ENCODE results near the gene RELCH. TPM values are rescaled to one million over a fixed set of nuclear protein-coding genes. Genes with fewer than 3 reads are reported as not detected.
"Not testable (repeated sequence)": the region's sequence is repeated elsewhere in the genome, so short reads cannot be mapped to it uniquely, and the experiment has no call there.

Gene RELCH
- 14.8 and 21.2 TPM in 2 replicates for total RNA-seq

DNA sequence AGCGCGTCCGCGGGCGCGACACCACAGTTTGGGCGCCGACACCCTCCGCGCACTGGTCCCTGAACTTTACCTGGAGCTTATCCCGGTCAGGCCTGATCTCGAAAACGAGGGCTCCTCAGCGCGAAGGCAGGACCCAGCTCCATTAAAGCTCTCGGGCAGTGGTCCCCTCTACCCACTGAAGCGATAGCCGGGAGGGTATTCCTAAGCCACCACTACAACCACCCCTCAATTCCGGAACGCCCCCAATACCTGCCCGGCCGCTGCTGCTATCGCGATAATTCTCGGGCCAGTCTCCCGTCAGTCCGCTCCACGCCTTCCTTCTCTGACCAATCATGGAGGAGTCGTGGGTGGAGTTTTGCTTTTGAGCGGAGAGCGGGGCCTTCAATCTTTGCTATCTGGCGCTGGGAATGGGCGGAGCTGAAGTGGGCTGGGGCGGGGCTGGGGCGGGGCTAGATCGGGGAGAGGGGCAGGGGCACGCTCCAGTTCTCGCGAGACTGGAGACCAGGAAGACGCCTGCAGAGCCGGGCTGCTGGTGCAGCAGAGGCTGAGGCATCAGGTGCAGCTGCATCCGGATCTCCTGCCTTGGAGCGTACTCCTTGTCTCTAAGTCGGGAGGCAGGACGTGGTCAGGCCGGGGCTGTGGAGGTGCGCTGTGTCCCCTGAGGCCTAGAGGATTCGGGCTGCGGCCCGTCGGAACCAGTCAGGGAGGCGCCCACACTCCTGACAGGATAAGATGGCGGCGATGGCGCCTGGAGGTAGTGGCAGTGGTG is at the start of gene RELCH, which contains the start of gene PIGN:
TSS of gene RELCH (plus strand) at position 482 of the 769 bp plus-strand sequence. CDS start at position 733, 251 bp downstream.
TSS of gene PIGN (minus strand) at position 283 of the 769 bp plus-strand sequence. CDS start 25,703 bp downstream, outside the sequence.
- DNase-seq (ENCODE audit: low read depth in 2 of 2): peak; percentile 98 to 99

DNA sequence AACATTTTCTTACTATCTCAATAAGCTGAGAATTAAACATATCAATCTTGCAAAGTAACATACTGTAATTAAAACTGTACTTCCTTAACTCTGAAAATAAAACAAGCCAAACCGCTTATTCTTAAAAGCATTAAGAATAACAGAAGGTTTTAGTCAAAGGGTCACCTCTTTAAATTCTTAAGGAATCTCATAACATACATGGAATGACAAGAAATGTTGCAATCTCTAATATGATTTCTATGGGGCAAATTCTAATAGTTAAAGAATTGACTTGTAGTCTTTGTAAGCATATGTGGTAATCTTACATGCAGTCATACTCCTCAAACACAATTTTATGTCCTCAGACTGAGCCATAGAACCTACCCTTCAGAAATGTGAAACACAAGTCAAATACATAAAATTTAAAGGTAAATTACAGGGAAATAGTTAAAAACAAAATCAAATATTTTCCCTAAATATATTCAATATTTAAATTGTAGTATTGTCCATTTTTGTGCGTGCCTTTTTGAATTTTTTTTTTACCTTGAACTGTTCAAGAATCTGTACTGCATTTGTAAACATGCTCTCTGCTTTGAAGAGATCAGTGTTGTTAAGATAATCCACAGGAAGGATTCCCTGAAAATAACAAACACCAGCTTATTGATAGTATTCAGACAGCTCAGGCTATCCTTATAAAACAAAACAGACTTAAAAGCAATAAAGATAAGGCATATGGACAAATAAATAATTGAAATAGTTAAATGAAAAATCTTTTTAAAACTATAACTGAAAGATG is 48.4 kb upstream of the RELCH start:
- DNase-seq (ENCODE audit: low read depth in 2 of 2): no peak

- no peak for DNase-seq (ENCODE audit: low read depth in 2 of 2)
Measured at GRCh38 chr18:62140259-62140658, 46.8 kb upstream of the RELCH start.

DNA sequence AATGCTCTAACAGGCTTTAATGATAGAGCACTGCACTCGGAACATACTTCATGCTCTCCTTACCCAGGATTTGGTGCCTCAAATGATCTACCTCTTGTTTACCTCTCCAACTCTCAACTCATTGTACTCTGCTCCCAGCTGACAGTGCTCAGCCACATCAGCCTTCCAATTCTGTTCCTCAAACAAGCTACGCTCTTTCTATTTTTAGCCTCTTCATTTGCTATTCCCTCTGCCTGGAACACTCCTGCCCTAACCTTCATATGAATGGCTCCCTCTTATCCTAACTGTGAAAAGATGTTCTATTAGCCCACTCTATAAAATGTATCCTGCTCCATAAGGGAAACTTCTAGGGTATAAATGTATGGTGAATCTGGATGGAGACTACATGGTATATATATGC is 42.7 kb upstream of the RELCH start:
- no peak for DNase-seq (ENCODE audit: low read depth in 2 of 2)

- DNase-seq (ENCODE audit: low read depth in 2 of 2): no peak
Measured at GRCh38 chr18:62151068-62151771, 35.8 kb upstream of the RELCH start.

GRCh38 chr18:62152844-62153243 is 34.2 kb upstream of the RELCH start:
- DNase-seq (ENCODE audit: low read depth in 2 of 2): no peak

- DNase-seq (ENCODE audit: low read depth in 2 of 2): no peak
Measured at GRCh38 chr18:62157843-62158242, 29.2 kb upstream of the RELCH start.

DNA sequence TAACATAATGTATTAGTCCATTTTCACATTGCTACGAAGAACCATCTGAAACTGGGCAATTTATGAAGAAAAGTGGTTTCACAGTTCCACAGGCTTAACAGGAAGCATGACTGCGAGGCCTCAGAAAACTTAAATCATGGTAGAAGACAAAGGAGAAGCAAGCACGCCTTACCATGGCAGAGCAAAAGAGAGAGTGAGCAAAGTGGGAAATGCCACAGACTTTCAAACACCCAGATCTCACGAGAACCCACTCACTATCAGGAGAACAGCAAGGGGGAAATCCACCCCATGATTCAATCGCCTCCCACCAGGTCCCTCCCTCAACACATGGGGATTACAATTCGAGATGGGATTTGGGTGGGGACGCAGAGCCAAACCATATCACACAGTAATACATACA is 22.7 kb upstream of the RELCH start:
- DNase-seq (ENCODE audit: low read depth in 2 of 2): no peak

GRCh38 chr18:62164855-62165487 is 22.1 kb upstream of the RELCH start:
- no peak for DNase-seq (ENCODE audit: low read depth in 2 of 2)

- no peak for DNase-seq (ENCODE audit: low read depth in 2 of 2)
Measured at GRCh38 chr18:62165583-62165982, 21.5 kb upstream of the RELCH start.

GRCh38 chr18:62166524-62166923 is 20.5 kb upstream of the RELCH start:
- not testable (repeated sequence) for DNase-seq (ENCODE audit: low read depth in 2 of 2)

GRCh38 chr18:62170857-62171256 is 16.2 kb upstream of the RELCH start:
- no peak for DNase-seq (ENCODE audit: low read depth in 2 of 2)

- DNase-seq (ENCODE audit: low read depth in 2 of 2): no peak
Measured at GRCh38 chr18:62172298-62172697, 14.8 kb upstream of the RELCH start.

DNA sequence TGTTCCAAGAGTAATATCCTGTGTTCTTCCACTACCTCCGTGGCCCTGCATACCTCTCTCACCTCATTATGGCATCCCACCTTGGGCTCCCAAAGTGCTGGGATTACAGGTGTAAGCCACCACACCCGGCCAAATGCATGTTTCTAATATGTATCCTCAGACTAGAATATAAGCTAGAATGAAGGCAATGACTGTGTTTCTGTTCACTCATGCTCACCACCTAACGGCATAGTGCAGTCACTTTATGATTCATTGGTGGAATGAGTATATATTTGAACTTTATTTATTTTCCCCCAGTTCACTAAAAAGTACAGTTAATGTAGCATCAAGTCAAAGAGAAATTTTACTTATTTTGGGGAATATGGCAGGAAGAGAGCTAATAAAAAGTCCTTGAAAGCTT is 11.5 kb upstream of the RELCH start:
- DNase-seq (ENCODE audit: low read depth in 2 of 2): no peak

- peak in 1 of 2 donors; percentile 55 for DNase-seq (ENCODE audit: low read depth in 2 of 2)
Measured at GRCh38 chr18:62177271-62177670, 9.8 kb upstream of the RELCH start.

GRCh38 chr18:62179213-62179612 is 7.8 kb upstream of the RELCH start:
- DNase-seq (ENCODE audit: low read depth in 2 of 2): no peak

GRCh38 chr18:62182220-62182619 is 4.8 kb upstream of the RELCH start:
- no peak for DNase-seq (ENCODE audit: low read depth in 2 of 2)

DNA sequence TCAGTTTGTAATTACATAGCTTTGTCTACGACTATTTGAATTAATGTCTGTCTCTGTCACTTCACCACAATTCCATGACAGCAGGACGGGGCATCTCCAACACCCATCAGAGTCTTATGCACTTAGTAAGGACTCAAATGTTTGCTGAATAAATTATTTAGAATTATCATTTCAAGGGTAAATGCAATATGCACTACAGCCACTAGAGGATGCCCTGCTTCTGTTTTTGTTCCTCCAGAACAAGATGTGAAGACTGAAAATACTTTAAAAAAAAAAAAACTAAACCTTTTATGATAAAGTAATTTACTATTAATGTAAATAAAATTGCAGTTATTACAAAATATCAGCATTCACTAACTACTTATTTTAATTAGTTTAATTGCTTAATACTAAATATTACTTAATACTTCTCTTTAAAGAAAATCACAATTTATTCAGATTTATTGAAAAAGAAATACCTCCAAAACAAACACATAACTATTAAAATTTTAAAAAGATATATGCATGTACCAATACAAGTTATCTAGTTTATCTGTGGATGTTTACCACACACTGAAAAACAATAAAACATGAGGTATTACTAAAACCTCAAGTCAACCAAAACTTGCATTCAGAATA is 3.4 kb upstream of the RELCH start:
- peak; percentile 64 to 68 for DNase-seq (ENCODE audit: low read depth in 2 of 2)

- DNase-seq (ENCODE audit: low read depth in 2 of 2): no peak
Measured at GRCh38 chr18:62186499-62186773, 619 bp upstream of the RELCH start.

DNA sequence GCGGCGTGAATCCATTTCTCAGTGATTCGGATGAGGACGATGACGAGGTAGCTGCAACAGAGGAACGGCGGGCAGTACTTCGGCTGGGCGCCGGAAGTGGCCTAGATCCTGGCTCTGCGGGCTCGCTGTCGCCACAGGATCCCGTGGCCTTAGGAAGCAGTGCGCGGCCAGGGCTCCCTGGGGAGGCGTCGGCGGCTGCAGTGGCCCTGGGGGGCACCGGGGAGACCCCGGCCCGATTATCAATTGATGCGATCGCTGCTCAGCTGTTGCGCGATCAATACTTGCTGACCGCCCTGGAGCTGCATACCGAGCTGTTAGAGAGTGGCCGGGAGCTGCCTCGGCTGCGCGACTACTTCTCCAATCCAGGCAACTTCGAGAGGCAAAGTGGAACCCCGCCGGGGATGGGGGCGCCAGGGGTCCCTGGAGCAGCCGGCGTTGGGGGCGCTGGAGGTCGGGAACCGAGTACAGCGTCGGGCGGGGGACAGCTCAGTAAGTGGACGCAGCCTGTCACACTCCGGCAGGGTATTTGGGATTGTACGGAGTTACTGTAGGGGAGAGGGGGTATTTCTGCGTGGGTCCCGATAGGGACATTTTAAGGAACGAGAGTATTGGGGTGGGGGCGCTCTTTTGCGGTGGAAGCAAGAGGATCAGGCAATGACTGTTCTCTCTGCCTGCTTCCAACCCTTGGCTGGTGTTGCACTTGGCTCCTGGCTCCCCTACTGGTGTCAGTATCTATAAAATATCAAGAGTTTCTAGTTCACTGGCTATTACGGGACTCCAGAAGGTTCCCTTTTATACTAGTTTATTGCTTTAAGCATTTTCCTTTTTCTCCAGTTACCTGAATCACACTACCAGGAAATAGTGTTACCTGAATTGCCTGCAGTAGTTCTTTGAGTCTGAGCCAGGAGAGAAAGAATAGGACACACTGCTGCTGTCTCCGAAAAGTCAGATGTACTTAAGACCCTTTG is 772 bp downstream of the RELCH start:
- peak in 1 of 2 donors; percentile 37 for DNase-seq (ENCODE audit: low read depth in 2 of 2)
